Measurements from ENCODE around the gene CHST15. TPM values are rescaled to one million over a fixed set of nuclear protein-coding genes. Genes with fewer than 3 reads are reported as not detected.

The CHST15 gene
- total RNA-seq, 2 experiments from 2014 or later: 0.09 TPM; not detected in 1

DNA sequence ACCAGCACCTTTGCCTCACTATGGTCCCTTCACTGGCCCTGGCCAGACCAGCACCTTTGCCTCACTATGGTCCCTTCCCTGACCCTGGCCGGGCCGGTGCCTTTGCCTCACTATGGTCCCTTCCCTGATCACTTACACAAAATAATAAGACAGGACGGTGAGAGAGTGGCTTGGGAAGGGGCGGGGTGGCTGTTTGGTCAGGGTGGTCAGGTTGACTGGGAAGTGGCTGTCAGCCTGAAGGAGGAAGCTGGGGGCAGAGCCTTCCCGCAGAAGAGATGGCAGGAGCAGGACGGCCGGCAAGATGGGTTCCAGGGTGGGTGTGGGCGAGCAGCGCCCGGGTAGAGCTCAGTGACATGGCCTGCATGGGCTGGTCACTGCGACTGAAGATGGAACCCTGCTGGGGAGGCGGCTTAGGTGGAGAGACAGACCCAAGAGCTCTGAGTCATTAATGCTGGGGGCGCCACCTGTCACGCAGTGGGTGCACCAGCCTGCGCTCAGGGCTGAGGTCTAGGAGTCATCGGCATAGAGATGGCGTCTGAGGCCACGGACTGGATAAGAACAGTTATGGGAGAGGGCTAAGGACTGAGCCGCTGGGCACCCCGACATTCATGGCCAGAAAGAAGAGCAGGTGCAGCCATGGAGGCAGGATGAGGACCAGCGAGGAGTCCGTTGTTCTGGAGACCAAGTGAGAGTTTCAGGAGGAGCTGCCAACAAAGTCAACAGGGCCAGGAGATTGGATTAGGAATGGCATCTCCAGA is 91.8 kb downstream of the CHST15 start:
- CTCF ChIA-PET: interaction anchor here (10.0 kb wide), 1 partner anchor 388 kb away, joined by 146 read pairs; no protein-coding TSS in a partner anchor
- Mint-ChIP-seq H3K4me3 (no peak overlapping the region), H3K36me3 (no peaks in the 10 kb centered on the region), H3K4me1 (no peaks in the 10 kb centered on the region), H3K9me3 (ENCODE audit: low read depth) (no peaks in the 10 kb centered on the region), H3K27ac (no peak overlapping the region), H3K27me3 (peaks cover 7% of the 10 kb centered on the region)
- ATAC-seq: no peak
- peak; percentile 31 for DNase-seq

DNA sequence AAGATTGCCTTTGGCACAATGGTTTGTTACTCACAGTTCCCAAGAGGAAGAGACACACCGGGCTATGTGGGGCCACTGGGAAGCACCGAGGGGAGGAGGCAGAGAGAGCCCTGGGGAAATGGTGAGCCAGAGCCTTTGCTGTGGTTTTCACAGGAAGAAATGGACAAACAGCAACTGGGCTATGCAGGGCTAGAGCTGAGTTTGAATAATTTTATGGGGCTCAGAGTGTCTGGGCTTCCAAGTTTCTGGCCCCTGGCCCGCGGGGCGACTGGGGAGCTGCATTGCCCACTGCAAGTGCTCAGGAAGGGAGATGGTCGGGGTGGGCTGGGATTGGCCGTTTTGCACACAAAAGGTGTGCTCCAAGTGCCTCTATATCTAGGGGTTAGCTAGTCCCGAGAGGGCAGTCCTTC is 92.6 kb downstream of the CHST15 start:
- ATAC-seq (no peak), DNase-seq (no peak)
- Mint-ChIP-seq H3K4me1 (no peaks in the 10 kb centered on the region), H3K4me3 (no peak overlapping the region), H3K9me3 (ENCODE audit: low read depth) (no peaks in the 10 kb centered on the region), H3K36me3 (no peaks in the 10 kb centered on the region), H3K27ac (no peak overlapping the region), H3K27me3 (peaks cover 13% of the 10 kb centered on the region)
- CTCF ChIA-PET: interaction anchor here (10.0 kb wide), 1 partner anchor 389 kb away, joined by 146 read pairs; no protein-coding TSS in a partner anchor

DNA sequence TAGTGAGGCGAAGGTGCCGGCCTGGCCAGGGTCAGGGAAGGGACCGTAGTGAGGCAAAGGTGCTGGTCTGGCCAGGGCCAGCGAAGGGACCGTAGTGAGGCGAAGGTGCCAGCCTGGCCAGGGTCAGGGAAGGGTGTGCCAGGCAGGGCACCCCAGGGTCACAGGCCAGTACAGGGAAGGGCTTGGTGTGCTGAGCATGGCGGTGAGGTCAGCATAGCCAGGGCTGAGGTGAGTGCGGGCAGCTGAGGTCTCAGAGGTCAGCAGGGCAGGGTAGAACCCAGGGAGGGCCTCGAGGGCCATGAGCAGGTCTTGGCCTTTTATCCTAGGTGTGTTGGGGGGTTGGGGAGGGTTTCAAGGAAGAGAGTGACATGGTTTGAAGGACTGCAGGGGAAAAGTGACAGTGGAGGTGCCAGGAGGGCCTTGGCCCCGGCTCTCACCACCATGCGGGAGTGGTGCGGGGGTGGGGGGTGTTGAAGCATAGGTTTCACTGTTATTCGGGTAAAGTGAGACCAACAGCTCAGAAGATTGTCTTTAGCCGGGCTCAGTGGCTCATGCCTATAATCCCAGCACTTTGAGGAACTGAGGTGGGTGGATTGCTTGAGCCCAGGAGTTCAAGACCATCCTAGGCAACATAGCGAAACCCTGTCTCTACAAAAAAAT is 93.3 kb downstream of the CHST15 start:
- DNase-seq (peak; percentile 22), ATAC-seq (no peak)
- Mint-ChIP-seq H3K27me3 (peaks cover 18% of the 10 kb centered on the region), H3K4me3 (no peak overlapping the region), H3K4me1 (peaks cover under 1% of the 10 kb centered on the region), H3K27ac (no peak overlapping the region), H3K36me3 (no peaks in the 10 kb centered on the region), H3K9me3 (ENCODE audit: low read depth) (no peaks in the 10 kb centered on the region)
- CTCF ChIA-PET: interaction anchor here (10.0 kb wide), 1 partner anchor 389 kb away, joined by 146 read pairs; no protein-coding TSS in a partner anchor

DNA sequence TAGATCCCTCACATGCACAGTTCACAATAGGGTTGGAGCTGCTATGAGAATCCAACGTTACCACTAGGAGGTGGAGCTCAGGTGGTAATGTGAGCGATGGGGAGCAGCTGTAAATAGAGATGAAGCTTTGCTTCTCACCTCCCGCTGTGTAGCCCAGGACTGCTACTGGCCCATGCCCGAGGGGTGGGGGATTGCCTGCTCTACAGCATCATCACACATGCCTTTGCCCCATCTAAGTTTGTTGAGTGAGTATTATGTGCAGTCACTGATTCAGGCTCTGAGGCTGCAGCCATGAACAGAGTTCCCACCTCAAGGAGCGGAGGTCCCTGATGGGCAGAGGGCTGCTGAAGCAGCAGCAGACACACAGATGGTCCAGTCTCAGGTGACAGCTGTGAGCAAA is 94.1 kb downstream of the CHST15 start:
- no peaks in the 10 kb centered on the region for H3K9me3 Mint-ChIP-seq (ENCODE audit: low read depth)
- CTCF ChIA-PET: interaction anchor here (10.0 kb wide), 1 partner anchor 390 kb away, joined by 146 read pairs; no protein-coding TSS in a partner anchor

DNA sequence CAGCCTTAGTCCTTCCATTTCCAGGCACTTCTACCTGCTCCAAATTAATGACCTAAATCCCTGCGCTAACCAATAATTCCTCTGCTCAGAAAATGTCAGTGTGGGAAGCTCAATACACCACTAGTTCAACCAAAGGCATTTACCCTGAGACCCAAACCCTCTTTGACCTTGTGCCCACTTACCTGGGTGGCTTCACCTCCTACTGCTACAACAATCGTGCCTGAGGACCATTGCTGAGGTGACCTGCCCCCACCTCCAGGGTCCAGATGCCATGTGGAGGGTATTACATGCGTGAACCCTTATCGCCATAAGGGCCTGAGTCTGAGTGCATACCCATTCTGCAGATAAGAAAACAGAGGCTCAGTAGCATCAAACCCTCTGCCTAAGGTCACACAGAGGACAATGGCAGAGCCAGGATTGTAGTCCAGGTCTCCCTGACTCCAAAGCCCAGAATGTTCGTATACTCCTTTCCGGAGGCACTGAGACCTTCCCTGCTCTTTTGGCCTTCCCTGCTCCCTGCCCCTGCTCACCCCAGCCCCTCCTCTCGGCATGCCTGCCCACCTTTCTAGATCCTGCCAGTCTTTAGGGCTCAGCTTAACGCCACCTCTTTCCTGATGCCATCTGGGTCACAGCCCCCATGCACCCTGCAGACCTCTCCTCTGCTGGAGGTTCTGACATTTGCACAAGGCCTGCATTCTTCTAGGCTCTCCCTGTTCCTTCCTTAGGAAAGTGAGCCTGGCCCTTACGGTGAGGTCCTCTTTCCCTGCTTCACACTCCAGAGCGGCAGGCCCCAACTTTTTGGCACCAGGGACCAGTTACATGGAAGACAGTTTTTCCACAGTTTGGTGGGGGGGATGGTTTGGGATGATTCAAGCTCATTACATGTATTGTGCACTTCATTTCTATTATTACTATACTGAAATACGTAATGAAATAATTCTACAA is 94.9 kb downstream of the CHST15 start:
- DNase-seq (peak; percentile 27), ATAC-seq (no peak)
- Mint-ChIP-seq H3K27ac (no peak overlapping the region), H3K9me3 (ENCODE audit: low read depth) (no peaks in the 10 kb centered on the region), H3K27me3 (peaks cover 32% of the 10 kb centered on the region), H3K4me1 (peaks cover 5% of the 10 kb centered on the region), H3K36me3 (no peaks in the 10 kb centered on the region), H3K4me3 (no peak overlapping the region)
- CTCF ChIA-PET: interaction anchor here (10.0 kb wide), 1 partner anchor 391 kb away, joined by 146 read pairs; no protein-coding TSS in a partner anchor

More for the DNA sequence above, 94.1 kb downstream of the CHST15 start:
- peak; percentile 22 for DNase-seq
- no peak overlapping the region for H3K4me3 Mint-ChIP-seq
- no peak overlapping the region for H3K27ac Mint-ChIP-seq
- no peaks in the 10 kb centered on the region for H3K36me3 Mint-ChIP-seq
- H3K27me3 Mint-ChIP-seq: peaks cover 24% of the 10 kb centered on the region
- H3K4me1 Mint-ChIP-seq: peaks cover 5% of the 10 kb centered on the region
- ATAC-seq: no peak

DNA sequence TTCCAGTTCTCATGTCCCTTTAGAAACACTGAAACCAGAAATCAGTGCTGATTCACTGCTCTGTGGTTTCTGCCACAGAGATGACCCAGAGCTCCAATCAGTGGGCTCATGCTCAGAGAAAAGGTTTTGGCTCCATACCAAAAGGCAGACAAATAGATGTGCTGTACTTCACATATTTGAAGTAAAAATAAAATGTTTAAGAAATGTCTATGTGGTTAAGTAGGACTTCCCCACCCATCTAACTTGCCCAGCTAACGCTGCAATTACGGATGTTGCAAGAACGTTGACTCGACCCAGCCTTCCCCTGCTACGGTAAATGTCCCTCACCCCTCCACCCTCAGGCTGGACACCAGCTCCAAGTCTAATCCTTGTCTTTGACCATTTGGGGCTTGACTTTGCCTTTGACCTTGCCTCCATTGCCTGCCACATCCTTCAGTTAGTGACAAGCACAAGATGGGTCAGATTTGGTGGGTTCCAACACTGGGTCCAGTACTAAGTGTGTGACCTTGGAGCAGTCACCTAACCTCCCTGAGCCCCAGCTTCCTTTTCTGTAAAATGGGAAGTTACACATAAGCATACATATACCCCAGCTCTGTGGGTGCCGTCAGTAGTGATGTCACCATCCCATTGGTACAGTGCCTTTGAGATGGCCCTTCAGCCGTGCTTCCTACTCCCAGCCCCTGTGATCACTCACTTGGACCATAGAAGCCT is 95.8 kb downstream of the CHST15 start:
- Mint-ChIP-seq H3K36me3 (no peaks in the 10 kb centered on the region), H3K27ac (no peak overlapping the region), H3K4me1 (peaks cover 5% of the 10 kb centered on the region), H3K4me3 (no peak overlapping the region), H3K27me3 (peaks cover 39% of the 10 kb centered on the region), H3K9me3 (ENCODE audit: low read depth) (no peaks in the 10 kb centered on the region)
- DNase-seq (no peak), ATAC-seq (no peak)
- CTCF ChIA-PET: interaction anchor here (10.0 kb wide), 1 partner anchor 392 kb away, joined by 146 read pairs; no protein-coding TSS in a partner anchor

DNA sequence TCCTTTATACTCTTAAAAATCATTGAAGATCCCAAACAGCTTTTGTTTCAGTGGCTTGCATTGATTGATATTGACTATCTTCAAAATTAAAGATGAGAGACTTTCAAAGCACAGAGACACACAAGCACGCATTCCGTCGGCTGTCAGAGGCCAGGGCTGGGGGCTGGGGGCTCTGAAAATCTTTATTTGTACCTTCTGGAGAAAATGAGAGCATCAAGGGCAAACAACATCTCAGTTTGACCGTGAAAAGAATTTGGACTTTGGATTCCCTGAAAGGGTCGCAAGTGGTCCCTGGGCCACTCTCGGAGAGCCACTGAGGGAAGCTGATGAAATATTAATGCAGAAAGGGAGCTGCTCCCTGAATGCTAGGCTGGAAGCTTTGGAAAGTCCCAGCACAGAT is 96.4 kb downstream of the CHST15 start:
- DNase-seq (no peak), ATAC-seq (no peak)
- H3K36me3 Mint-ChIP-seq: no peaks in the 10 kb centered on the region
- H3K4me3 Mint-ChIP-seq: no peak overlapping the region
- peaks cover 44% of the 10 kb centered on the region for H3K27me3 Mint-ChIP-seq
- no peaks in the 10 kb centered on the region for H3K9me3 Mint-ChIP-seq (ENCODE audit: low read depth)
- H3K27ac Mint-ChIP-seq: no peak overlapping the region
- CTCF ChIA-PET: interaction anchor here (1.1 to 10.0 kb wide), 3 partner anchors 9 to 393 kb away, joined by 3 to 146 read pairs (median 3); no protein-coding TSS in a partner anchor
- H3K4me1 Mint-ChIP-seq: peaks cover 5% of the 10 kb centered on the region

DNA sequence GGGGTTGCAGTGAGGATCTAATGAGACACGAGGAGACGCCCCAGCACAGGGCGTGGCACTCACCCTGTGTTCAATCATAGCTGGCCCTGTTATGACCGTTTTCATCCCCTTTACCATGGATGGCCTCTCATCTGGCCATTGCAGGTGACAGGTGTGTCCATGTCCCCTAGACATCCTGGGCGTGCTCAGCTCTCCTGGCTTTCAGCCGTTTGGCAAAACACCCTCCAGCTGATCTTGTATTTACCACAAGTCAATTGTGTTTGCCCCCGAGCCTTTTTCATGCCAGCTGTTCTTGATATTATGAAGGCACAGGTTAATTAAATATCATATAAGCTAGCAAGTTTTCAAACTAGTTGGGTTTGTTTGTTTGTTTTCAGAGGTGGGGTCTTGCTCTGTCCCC is 97.1 kb downstream of the CHST15 start:
- ATAC-seq (no peak), DNase-seq (no peak)
- H3K27ac Mint-ChIP-seq: no peak overlapping the region
- H3K36me3 Mint-ChIP-seq: no peaks in the 10 kb centered on the region
- no peak overlapping the region for H3K4me3 Mint-ChIP-seq
- peaks cover 5% of the 10 kb centered on the region for H3K4me1 Mint-ChIP-seq
- H3K9me3 Mint-ChIP-seq (ENCODE audit: low read depth): no peaks in the 10 kb centered on the region
- CTCF ChIA-PET: interaction anchor here (0.6 to 10.0 kb wide), 5 partner anchors 10 to 1557 kb away, joined by 3 to 146 read pairs (median 3); no protein-coding TSS in a partner anchor
- H3K27me3 Mint-ChIP-seq: peaks cover 47% of the 10 kb centered on the region

DNA sequence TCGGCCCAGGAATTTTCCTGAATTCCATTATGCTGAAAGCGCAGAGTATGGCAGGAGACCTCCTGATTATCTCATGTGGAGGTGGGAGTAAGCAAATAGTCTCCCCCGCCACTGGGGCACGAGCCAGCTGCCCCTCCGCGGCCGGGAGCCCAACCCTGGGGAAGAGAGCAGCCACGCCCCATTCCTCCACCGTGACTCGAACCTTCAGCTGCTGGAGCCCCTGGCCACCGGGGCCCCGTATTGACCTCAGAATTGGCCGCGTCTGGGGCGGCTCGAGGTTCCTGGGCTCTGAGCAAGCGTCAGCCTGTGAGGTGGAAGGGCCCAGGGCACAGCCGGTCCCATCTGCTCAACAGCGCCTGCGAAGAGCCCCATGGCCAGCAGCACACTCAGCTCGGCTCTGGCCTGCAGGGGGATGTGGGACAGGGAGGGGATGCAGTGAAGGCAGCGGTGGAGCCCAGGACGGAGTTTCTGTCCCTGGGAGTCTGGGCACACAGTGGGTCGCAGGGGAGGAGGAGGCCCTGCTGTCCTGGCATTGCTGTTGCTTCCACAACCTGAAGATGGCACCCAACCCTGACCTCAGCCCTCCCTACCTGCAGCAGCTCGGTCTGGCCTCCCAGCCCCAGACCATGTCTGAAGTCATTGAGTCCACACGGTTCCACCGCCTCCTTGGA is 97.8 kb downstream of the CHST15 start:
- Mint-ChIP-seq H3K4me1 (peaks cover 5% of the 10 kb centered on the region), H3K27ac (no peak overlapping the region), H3K27me3 (peaks cover 54% of the 10 kb centered on the region), H3K4me3 (no peak overlapping the region), H3K9me3 (ENCODE audit: low read depth) (no peaks in the 10 kb centered on the region), H3K36me3 (no peaks in the 10 kb centered on the region)
- peak; percentile 41 for DNase-seq
- ATAC-seq: no peak
- CTCF ChIA-PET: interaction anchor here (0.6 to 10.0 kb wide), 8 partner anchors 10 to 1556 kb away, joined by 3 to 146 read pairs (median 4); no protein-coding TSS in a partner anchor

DNA sequence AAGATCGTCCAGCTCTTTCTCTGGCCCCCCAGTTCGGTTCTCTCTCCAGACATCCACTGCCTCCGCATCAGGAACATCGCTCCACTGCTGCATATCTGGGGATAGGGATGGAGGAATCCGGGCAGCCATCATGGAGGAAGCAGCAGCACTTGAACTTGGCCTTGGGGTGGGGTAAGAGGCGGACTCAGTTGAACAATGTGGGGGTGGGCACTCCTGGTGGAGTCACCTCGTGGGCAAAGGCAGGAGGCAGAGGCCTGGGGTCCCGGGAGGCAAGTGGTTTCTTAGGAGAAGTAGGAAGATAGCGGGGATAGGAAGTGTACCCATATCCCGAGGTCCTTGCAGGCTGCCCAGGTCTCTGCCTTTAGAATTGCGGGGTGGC is 98.3 kb downstream of the CHST15 start:
- ATAC-seq (no peak), DNase-seq (peak; percentile 36)
- peaks cover 5% of the 10 kb centered on the region for H3K4me1 Mint-ChIP-seq
- H3K4me3 Mint-ChIP-seq: no peak overlapping the region
- no peaks in the 10 kb centered on the region for H3K36me3 Mint-ChIP-seq
- CTCF ChIA-PET: interaction anchor here (0.6 to 10.0 kb wide), 18 partner anchors 10 to 413 kb away, joined by 3 to 146 read pairs (median 4); no protein-coding TSS in a partner anchor
- peaks cover 59% of the 10 kb centered on the region for H3K27me3 Mint-ChIP-seq
- H3K9me3 Mint-ChIP-seq (ENCODE audit: low read depth): no peaks in the 10 kb centered on the region
- no peak overlapping the region for H3K27ac Mint-ChIP-seq

DNA sequence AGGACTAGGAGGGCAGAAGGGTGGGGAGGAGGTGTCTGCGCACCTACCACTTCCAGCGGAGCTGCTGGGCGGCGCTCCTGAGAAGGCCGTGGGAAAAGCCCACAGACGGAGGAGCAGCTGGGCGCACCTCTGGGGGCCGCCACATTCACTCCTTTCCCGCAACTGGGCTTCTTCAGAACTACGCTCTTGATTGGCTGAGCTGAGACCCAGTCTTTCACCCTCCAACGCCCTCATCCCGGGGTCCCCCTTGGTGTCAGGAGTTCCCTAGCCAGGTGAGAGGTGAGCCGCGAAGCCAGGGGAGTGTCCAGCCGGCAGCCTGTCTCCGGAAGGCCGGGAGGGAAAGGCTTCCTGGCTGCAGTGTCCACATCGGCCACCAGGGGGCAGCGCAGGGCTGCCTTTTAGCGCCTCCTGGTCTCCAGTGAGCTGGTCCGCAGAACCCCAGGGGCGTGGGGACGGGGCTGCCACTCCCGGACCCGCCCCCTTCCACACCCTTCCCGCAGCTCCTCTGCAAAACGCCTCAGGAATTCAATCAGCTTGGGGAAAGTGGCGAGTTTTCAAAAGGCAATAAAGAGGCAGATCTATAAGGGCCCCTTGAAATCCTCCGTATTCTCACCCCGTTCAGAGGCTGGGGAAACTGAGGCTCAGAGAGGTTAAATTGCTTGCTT is 98.8 kb downstream of the CHST15 start:
- DNase-seq (peak; percentile 79), ATAC-seq (peak; percentile 90)
- Mint-ChIP-seq H3K4me1 (peaks cover 5% of the 10 kb centered on the region), H3K27ac (no peak overlapping the region), H3K4me3 (peak overlapping the region; percentile 11), H3K36me3 (no peaks in the 10 kb centered on the region), H3K9me3 (ENCODE audit: low read depth) (no peaks in the 10 kb centered on the region), H3K27me3 (peaks cover 65% of the 10 kb centered on the region)
- CTCF ChIA-PET: interaction anchor here (0.6 to 10.0 kb wide), 23 partner anchors 9 to 761 kb away, joined by 3 to 146 read pairs (median 3); no protein-coding TSS in a partner anchor
